Endothelial cell (in vitro differentiated cells): ENCODE results near the gene RABIF. TPM values are rescaled to one million over a fixed set of nuclear protein-coding genes. Genes with fewer than 3 reads are reported as not detected.
A peak's percentile ranks its signal among the peaks of the same experiment; 100 is the strongest.
"Not testable (repeated sequence)": the region's sequence is repeated elsewhere in the genome, so short reads cannot be mapped to it uniquely, and the experiment has no call there.

Experiments
- DNase-seq: peaks from one replicate; pipeline ENCODE4 v3.0.0; 2021; ENCODE audit warnings: low spot score
- H3K27ac Mint-ChIP-seq: one replicate; pipeline ENCODE4 v1.8.0; 2021; ENCODE audit warnings: mixed read lengths, inconsistent platforms; ENCODE audit not compliant: unreplicated experiment
- H3K27me3 Mint-ChIP-seq: one replicate; pipeline ENCODE4 v1.8.0; 2021; ENCODE audit warnings: mild to moderate bottlenecking, moderate library complexity, mixed read lengths, inconsistent platforms; ENCODE audit not compliant: unreplicated experiment
- H3K36me3 Mint-ChIP-seq: one replicate; pipeline ENCODE4 v1.8.0; 2021; ENCODE audit warnings: mild to moderate bottlenecking, low read depth, mixed read lengths, inconsistent platforms; ENCODE audit not compliant: unreplicated experiment
- H3K4me1 Mint-ChIP-seq: one replicate; pipeline ENCODE4 v1.8.0; 2021; ENCODE audit warnings: mild to moderate bottlenecking, mixed read lengths, inconsistent platforms; ENCODE audit not compliant: unreplicated experiment
- H3K4me3 Mint-ChIP-seq: one replicate; pipeline ENCODE4 v1.8.0; 2021; ENCODE audit warnings: mild to moderate bottlenecking, mixed read lengths, inconsistent platforms; ENCODE audit not compliant: unreplicated experiment
- H3K9me3 Mint-ChIP-seq: one replicate; pipeline ENCODE4 v1.8.0; 2021; ENCODE audit warnings: mixed read lengths, inconsistent platforms; ENCODE audit not compliant: unreplicated experiment
- CTCF ChIP-seq: fragments of 200-600 bp; sonication (generic); IDR thresholded peaks from one replicate; pipeline ENCODE4 v1.5.0; 2021; ENCODE audit warnings: antibody characterized with exemption; ENCODE audit not compliant: unreplicated experiment
- long read RNA-seq: library from polyadenylated mRNA; unstranded; transcript quantifications from one replicate; pipeline ENCODE4 v2.0.0, GENCODE V29; 2020; ENCODE audit not compliant: unreplicated experiment
- total RNA-seq: library from RNA; stranded (reverse); fragmentation: NEBNext Ultra II Directional; extraction: Animal tissue kit (Norgen Biotek cat#: 25700); gene quantifications from one replicate; pipeline ENCODE4 v1.2.1, GENCODE V29; 2021; ENCODE audit not compliant: unreplicated experiment

RABIF gene
- total RNA-seq = 13.5 TPM
- long read RNA-seq, transcript RABIF-201 (2 exons, 2,430 nt) = major isoform, 20 of 20 reads
- long read RNA-seq, partial matches to known transcripts = 0 of 20 reads
- long read RNA-seq, other reads (novel, unspliced or antisense) = 0 of 20 reads

GRCh38 chr1:202888531-202889360 lies at the start of gene RABIF:
Gene RABIF, minus strand, starts transcription at chr1:202889149. Its CDS starts 51 bp downstream, at chr1:202889098.
- H3K9me3 Mint-ChIP-seq = no peaks in the 10 kb centered on the region
- no peaks in the 10 kb centered on the region for H3K27me3 Mint-ChIP-seq
- H3K4me3 Mint-ChIP-seq = peak within 1 kb of the TSS; percentile 95
- H3K36me3 Mint-ChIP-seq = peaks cover 6% of the 10 kb centered on the region
- H3K27ac Mint-ChIP-seq = peak within 1 kb of the TSS; percentile 85
- no peak for TF ChIP-seq CTCF
- peak; percentile 93 for DNase-seq
- peaks cover 12% of the 10 kb centered on the region for H3K4me1 Mint-ChIP-seq

DNA sequence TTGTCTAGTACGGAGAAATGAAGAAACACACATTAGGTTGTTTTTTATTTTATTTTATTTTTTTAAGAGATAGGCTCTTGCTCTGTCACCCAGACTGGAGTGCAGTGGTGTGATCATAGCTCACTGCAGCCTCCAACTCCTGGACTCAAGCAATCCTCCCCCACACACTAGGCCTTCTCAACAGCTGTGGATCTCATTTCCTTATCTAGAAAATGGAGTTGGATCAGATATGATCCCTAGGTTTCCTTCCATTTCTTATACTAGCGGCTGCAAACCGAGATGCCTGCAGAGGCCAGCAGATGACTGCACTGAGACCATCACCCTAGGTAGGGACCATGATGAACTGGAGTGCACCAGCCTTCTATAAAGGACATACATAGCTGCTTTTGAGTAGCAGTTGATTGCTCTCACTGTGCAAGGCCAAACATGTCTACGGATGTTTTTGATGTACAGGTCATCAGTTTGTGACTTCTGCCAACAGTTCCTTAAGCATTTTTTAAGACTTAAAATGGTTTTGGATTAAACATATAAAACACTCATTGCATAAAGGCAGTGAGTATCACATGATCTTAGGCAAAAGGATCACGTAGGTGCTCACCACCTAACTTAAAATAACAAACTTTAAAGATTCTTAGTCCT lies 49.5 kb upstream of the RABIF start:
- DNase-seq = no peak
- no peaks in the 10 kb centered on the region for H3K27me3 Mint-ChIP-seq
- H3K27ac Mint-ChIP-seq = no peak overlapping the region
- H3K4me3 Mint-ChIP-seq = no peak overlapping the region
- no peak for TF ChIP-seq CTCF
- no peaks in the 10 kb centered on the region for H3K9me3 Mint-ChIP-seq
- H3K36me3 Mint-ChIP-seq = peaks cover 18% of the 10 kb centered on the region
- H3K4me1 Mint-ChIP-seq = no peaks in the 10 kb centered on the region

DNA sequence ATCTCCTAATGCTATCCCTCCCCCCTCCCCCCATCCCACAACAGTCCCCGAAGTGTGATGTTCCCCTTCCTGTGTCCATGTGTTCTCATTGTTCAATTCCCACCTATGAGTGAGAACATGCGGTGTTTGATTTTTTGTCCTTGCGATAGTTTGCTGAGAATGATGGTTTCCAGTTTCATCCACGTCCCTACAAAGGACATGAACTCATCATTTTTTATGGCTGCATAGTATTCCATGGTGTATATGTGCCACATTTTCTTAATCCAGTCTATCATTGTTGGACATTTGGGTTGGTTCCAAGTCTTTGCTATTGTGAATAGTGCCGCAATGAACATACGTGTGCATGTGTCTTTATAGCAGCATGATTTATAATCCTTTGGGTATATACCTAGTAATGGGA lies 47.5 kb upstream of the RABIF start:
- not testable (repeated sequence) for H3K27ac Mint-ChIP-seq, H3K4me1 Mint-ChIP-seq, H3K4me3 Mint-ChIP-seq, DNase-seq, H3K36me3 Mint-ChIP-seq, H3K9me3 Mint-ChIP-seq, H3K27me3 Mint-ChIP-seq

DNA sequence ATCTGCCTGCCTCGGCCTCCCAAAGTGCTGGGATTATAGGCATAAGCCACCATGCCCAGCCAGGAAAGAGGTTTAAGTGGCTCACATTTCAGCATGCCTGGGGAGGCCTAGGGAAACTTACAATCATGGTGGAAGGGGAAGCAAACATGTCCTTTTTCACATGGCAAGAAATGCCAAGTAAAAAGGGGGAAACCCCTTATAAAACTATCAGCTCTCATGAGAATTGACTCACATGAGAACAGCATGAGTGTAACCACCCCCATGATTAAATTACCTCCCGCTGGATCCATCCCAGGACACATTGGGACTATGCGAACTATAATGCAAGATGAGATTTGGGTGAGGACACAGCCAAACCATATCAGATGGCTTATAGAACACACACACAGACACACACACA lies 46.9 kb upstream of the RABIF start:
- DNase-seq = no peak
- peaks cover 4% of the 10 kb centered on the region for H3K36me3 Mint-ChIP-seq
- H3K9me3 Mint-ChIP-seq = no peaks in the 10 kb centered on the region
- H3K4me3 Mint-ChIP-seq = no peak overlapping the region
- H3K27ac Mint-ChIP-seq = no peak overlapping the region
- no peak for TF ChIP-seq CTCF
- no peaks in the 10 kb centered on the region for H3K27me3 Mint-ChIP-seq
- no peaks in the 10 kb centered on the region for H3K4me1 Mint-ChIP-seq

DNA sequence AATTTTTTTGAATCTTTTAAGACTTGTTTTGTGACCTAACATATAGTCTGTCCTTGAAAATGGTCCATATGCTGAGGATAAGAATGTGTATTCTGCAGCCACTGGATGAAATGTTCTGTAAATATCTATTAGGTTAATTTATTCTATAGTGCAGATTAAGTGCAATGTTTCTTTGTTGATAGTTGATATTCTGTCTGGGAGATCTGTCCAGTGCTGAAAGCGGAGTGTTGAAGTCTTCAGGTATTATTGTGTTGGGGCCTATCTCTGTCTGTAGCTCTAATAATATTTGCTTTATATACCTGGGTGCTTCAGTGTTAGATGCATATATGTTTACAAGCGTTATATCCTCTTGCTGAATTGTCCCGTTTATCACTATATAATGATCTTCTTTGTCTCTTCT lies 45.8 kb upstream of the RABIF start:
- no peak for DNase-seq
- Mint-ChIP-seq H3K9me3 (no peaks in the 10 kb centered on the region), H3K4me3 (no peak overlapping the region), H3K4me1 (no peaks in the 10 kb centered on the region), H3K27me3 (peaks cover 2% of the 10 kb centered on the region), H3K36me3 (no peaks in the 10 kb centered on the region), H3K27ac (no peak overlapping the region)
- TF ChIP-seq CTCF = no peak
